ENCODE measurements around the gene NAALADL2. TPM values are rescaled to one million over a fixed set of nuclear protein-coding genes. Genes with fewer than 3 reads are reported as not detected.
A peak's percentile ranks its signal among the peaks of the same experiment; 100 is the strongest.
"Not testable (repeated sequence)": the region's sequence is repeated elsewhere in the genome, so short reads cannot be mapped to it uniquely, and the experiment has no call there.

The NAALADL2 gene
- polyA plus RNA-seq, 4 donors: 17.1 to 20.7 (median 18.0) TPM

DNA sequence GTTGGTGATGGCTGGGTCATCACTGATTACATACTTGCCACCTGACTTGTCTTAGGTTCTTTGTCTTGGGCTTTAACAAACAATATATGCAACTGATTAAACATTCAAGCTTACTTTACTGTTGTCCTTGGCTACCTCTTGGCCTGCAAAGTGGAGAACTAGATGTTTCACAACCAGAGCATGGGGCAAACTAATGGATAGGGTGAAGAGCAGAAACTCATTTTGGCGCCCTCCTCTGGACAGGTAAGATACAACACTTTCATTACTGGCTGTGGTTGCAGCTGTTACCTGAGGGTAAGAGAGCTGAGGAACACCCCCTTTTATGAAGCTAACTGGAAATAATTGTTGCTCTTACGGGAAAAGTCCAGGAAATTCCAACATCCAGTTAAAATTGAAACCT lies 262.1 kb downstream of the NAALADL2 start:
- no peak for DNase-seq (ENCODE audit: low read depth in 4 of 4, low spot score in 2 of 4)

- no peak for DNase-seq (ENCODE audit: low read depth in 4 of 4, low spot score in 2 of 4)
These were observed 268.0 kb downstream of the NAALADL2 start for GRCh38 chr3:175127075-175127662.

DNA sequence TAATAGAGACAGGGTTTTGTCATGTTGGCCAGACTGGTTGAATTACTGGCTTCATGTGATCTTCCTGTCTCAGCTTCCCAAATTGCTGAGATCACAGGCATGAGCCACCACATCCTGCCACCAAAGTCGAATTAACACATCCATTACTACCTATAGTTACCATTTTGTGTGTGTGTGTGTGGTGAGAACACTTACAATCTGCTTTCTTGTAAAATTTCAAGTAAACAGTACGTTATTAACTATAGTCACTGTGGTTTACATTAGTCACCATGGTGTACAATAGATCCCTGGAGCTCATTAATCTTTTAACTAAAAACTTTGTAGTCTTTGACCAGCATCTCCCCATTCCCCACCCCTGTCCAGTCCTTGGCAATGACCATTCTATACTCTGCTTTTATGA lies 270.0 kb downstream of the NAALADL2 start:
- no peak for DNase-seq (ENCODE audit: low read depth in 4 of 4, low spot score in 2 of 4)

DNA sequence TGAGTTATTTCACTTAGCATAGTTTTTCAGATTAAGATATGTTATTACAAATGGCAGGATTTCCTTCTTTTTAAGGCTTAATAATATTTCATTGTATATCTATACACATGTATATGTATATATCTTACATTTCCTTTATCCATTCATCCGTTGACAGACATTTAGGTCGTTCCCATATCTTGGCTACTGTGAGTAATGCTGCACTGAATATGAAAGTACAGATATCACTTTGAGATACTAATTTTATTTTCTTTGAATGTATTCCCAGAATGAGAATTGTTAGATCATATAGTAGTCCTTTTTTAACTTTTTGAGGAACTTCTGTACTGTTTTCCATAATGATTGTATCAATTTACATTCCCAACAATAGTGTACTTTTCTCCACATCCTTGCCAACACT lies 270.4 kb downstream of the NAALADL2 start:
- no peak for DNase-seq (ENCODE audit: low read depth in 4 of 4, low spot score in 2 of 4)

DNA sequence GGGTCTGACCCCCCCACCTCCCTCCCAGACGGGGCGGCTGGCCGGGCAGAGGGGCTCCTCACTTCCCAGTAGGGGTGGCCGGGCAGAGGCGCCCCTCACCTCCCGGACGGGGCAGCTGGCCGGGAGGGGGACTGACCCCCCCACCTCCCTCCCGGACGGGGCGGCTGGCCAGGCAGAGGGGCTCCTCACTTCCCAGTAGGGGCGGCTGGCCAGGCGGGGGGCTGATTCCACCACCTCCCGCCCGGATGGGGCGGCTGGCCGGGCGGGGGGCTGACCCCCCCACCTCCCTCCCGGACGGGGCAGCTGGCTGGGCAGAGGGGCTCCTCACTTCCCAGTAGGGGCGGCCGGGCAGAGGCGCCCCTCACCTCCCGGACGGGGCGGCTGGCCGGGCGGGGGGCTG lies 272.7 kb downstream of the NAALADL2 start:
- DNase-seq (ENCODE audit: low read depth in 4 of 4, low spot score in 2 of 4): not testable (repeated sequence)

DNA sequence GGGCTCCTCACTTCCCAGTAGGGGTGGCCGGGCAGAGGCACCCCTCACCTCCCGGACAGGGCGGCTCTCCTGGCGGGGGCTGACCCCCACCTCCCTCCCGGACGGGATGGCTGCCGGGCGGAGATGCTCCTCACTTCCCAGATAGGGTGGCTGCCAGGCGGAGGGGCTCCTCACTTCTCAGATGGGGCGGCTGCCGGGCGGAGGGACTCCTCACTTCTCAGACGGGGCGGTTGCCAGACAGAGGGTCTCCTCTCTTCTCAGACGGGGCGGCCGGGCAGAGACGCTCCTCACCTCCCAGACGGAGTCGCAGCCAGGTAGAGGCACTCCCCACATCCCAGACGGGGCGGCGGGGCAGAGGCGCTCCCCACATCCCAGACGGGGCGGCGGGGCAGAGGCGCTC lies 273.6 kb downstream of the NAALADL2 start:
- DNase-seq (ENCODE audit: low read depth in 4 of 4, low spot score in 2 of 4): not testable (repeated sequence)

DNA sequence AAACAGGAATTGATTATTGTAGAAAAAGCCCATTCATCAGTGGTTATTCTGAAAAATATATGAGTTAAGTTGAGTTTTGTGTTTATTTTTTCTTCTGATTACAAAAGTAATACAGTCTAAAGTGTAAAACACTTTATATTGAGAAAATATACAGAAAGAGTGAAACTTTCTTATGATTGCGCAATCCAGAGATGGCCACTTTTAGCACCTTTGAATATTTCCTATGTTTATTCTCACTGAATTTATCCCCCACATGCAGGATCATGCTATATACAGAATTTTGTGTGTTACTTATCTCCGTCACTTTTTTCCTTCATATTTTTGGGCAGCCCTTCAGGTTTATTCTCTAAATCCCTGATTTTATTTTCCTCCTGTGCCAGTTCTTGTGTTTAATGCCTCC lies 285.2 kb downstream of the NAALADL2 start:
- no peak for DNase-seq (ENCODE audit: low read depth in 4 of 4, low spot score in 2 of 4)

- DNase-seq (ENCODE audit: low read depth in 4 of 4, low spot score in 2 of 4): no peak
These were observed 287.1 kb downstream of the NAALADL2 start for GRCh38 chr3:175146258-175146657.

DNA sequence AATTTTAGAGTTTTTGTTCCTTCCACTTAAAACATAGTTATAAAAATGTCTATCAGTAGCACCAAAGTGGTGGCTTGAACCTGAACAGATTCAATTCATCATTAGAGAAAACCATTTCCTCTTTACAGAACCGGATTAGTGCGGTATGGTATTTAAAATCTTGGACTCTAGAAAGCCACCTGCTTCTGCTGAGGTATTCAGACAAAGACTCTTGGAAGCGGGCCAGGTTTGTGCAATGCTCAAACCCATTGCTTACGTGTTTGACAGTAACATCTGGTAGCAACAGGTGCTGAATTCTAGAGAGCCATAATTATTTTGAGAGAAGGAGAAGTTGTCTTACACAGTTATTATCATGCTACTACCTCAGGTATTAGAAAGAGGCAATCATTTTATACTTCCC lies 290.5 kb downstream of the NAALADL2 start:
- DNase-seq (ENCODE audit: low read depth in 4 of 4, low spot score in 2 of 4): peak in 1 of 4 donors; percentile 16

DNA sequence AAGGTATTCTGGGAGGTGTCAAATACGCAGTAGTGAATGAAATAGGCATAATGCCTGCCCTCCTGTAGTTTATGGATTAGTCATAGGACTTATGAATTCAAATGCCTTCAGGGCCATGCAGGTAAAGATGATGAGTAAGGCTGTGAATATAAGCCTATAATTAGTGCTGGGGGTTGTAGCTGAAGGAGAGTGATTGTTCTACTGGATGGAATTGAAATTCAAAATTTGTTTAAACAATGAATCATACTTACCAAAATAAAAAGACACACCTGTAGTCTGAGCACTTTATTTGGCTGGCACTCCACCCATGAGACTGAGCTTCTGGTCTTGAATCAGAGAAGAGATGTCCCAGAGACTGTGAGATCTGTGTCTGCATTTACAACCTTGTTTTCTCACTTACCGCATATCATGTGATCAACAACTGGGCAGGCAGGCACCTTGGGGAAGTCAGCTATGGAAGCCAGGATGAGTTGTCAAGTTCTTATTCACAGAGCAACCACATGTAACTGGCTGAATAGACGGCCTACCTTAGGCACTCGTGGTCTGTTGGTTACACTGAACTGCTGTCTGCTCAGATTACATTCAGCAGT lies 291.8 kb downstream of the NAALADL2 start:
- no peak for DNase-seq (ENCODE audit: low read depth in 4 of 4, low spot score in 2 of 4)

GRCh38 chr3:175153595-175153994 lies 294.5 kb downstream of the NAALADL2 start:
- no peak for DNase-seq (ENCODE audit: low read depth in 4 of 4, low spot score in 2 of 4)

- DNase-seq (ENCODE audit: low read depth in 4 of 4, low spot score in 2 of 4): no peak
These were observed 296.0 kb downstream of the NAALADL2 start for GRCh38 chr3:175155172-175155571.

- no peak for DNase-seq (ENCODE audit: low read depth in 4 of 4, low spot score in 2 of 4)
These were observed 300.1 kb downstream of the NAALADL2 start for GRCh38 chr3:175159202-175159601.

GRCh38 chr3:175161291-175161690 lies 302.2 kb downstream of the NAALADL2 start:
- DNase-seq (ENCODE audit: low read depth in 4 of 4, low spot score in 2 of 4): no peak

GRCh38 chr3:175163686-175164085 lies 304.6 kb downstream of the NAALADL2 start:
- DNase-seq (ENCODE audit: low read depth in 4 of 4, low spot score in 2 of 4): no peak

GRCh38 chr3:175173117-175173516 lies 314.0 kb downstream of the NAALADL2 start:
- not testable (repeated sequence) for DNase-seq (ENCODE audit: low read depth in 4 of 4, low spot score in 2 of 4)

DNA sequence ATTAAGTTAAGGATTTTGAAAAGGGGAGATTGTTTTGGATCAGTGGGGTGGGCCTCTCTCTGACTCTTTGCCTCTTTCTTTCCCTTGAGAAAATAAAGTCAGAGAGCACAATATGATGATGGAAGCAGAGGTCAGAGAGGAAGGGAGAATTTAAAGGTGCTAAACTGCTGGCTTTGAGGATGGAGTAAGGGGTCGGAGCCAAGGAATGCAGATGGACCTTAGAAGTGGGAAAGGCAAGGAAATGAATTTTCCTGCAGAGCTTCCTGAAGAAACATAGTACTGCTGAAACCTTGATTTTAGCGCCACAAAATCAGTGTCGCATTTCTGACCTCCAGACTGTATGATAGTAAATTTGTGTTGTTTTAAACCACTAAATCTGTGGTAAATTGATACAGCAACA lies 317.4 kb downstream of the NAALADL2 start:
- DNase-seq (ENCODE audit: low read depth in 4 of 4, low spot score in 2 of 4): no peak

DNA sequence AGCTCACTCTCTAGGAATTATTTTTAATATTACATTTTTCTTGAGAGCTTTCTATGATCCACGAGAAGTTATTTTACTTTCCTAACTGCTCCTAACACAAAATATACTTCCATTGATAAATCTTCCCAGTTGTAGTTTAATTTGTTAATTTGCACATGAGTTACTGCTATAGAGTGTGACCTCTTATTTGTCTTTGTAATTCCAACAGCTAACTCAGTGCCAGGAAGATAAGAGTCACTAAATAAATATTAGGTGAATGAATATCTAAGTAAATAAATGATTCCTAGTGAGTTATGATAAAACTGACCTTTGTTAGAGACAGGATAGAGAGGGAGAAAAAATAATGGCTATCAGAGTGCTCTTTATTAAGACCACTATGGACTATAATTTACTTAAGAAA lies 319.9 kb downstream of the NAALADL2 start:
- no peak for DNase-seq (ENCODE audit: low read depth in 4 of 4, low spot score in 2 of 4)

- DNase-seq (ENCODE audit: low read depth in 4 of 4, low spot score in 2 of 4): no peak
These were observed 325.3 kb downstream of the NAALADL2 start for GRCh38 chr3:175184392-175184791.

DNA sequence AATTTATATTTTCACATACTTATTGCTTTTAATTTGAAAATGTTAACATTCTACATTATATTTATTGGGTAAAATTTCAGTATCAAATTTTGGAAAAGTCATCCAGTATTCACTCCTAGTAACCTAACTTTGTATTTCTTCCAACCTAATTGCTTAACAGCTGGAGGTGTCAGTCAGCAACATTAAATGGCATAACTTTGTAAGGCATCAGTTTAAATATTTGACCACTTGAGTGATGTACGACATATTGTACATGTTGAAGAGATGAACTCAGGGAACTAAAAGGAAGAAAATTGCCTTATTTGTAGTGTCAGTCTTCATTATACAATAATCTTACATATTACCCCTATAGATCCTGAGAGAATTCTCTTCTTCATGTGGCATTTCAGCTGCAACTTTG lies 326.8 kb downstream of the NAALADL2 start:
- no peak for DNase-seq (ENCODE audit: low read depth in 4 of 4, low spot score in 2 of 4)

GRCh38 chr3:175186511-175186910 lies 327.4 kb downstream of the NAALADL2 start:
- DNase-seq (ENCODE audit: low read depth in 4 of 4, low spot score in 2 of 4): no peak

DNA sequence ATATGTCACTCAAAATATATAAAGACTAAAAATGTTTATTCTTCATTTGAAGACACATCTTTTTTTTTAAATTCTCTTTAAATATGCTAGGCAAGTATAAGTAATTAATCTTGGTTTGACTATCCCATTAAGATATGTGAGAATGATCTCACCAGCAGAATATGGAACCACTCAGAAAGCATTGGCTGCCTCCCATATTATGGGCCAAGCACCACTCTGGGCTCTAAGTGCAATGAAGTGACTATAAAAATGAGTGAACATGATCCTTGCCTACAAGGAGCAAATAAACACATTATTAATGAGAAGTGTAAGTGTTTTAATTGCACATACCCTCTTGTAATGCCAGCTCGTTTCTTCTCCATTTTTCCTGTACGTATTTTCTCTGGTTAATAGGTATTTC lies 328.5 kb downstream of the NAALADL2 start:
- no peak for DNase-seq (ENCODE audit: low read depth in 4 of 4, low spot score in 2 of 4)

GRCh38 chr3:175192536-175192935 lies 333.4 kb downstream of the NAALADL2 start:
- DNase-seq (ENCODE audit: low read depth in 4 of 4, low spot score in 2 of 4): no peak
